HK-2 (cell line): ENCODE results near the gene PPARA.
"Not testable (repeated sequence)": the region's sequence is repeated elsewhere in the genome, so short reads cannot be mapped to it uniquely, and the experiment has no call there.

Experiments used
- DNase-seq: peaks from one replicate; pipeline ENCODE4 v3.0.0-alpha.2; 2018; ENCODE audit not compliant: unreplicated experiment

PPARA gene

GRCh38 chr22:46126853-46127385 is 23.4 kb upstream of the PPARA start:
- DNase-seq, result no peak

GRCh38 chr22:46127556-46127955 is 22.8 kb upstream of the PPARA start:
- DNase-seq, result no peak

GRCh38 chr22:46128606-46129005 is 21.7 kb upstream of the PPARA start:
- DNase-seq, result no peak

GRCh38 chr22:46129390-46130041 is 20.8 kb upstream of the PPARA start:
- DNase-seq, result no peak

GRCh38 chr22:46131151-46131587 is 19.2 kb upstream of the PPARA start:
- no peak for DNase-seq

GRCh38 chr22:46132193-46132829 is 18.0 kb upstream of the PPARA start:
- DNase-seq, result not testable (repeated sequence)

- DNase-seq, result no peak
These were observed 17.3 kb upstream of the PPARA start for GRCh38 chr22:46132830-46133587.

- DNase-seq, result no peak
These were observed 16.8 kb upstream of the PPARA start for GRCh38 chr22:46133588-46133855.

GRCh38 chr22:46134111-46134705 is 16.1 kb upstream of the PPARA start:
- no peak for DNase-seq

GRCh38 chr22:46135611-46136485 is 14.5 kb upstream of the PPARA start:
- no peak for DNase-seq

- DNase-seq, result no peak
These were observed 13.7 kb upstream of the PPARA start for GRCh38 chr22:46136486-46137217.

GRCh38 chr22:46137218-46137766 is 13.0 kb upstream of the PPARA start:
- no peak for DNase-seq

GRCh38 chr22:46138058-46138797 is 12.1 kb upstream of the PPARA start:
- no peak for DNase-seq

GRCh38 chr22:46139417-46139816 is 10.9 kb upstream of the PPARA start:
- DNase-seq, result not testable (repeated sequence)

- no peak for DNase-seq
These were observed 10.4 kb upstream of the PPARA start for GRCh38 chr22:46139895-46140350.

GRCh38 chr22:46140989-46141928 is 9.1 kb upstream of the PPARA start:
- DNase-seq, result no peak

GRCh38 chr22:46142548-46143490 is 7.5 kb upstream of the PPARA start:
- no peak for DNase-seq
